Body of pancreas (tissue), 4 donors: ENCODE results near the gene C4orf36. TPM values are rescaled to one million over a fixed set of nuclear protein-coding genes. Genes with fewer than 3 reads are reported as not detected.

Experiments
- ATAC-seq: fragments of 150-250 bp; one replicate; pipeline ENCODE4 v1.9.1; 2016
- DNase-seq, 4 donors: peaks; one replicate each; pipeline ENCODE4 v3.0.0-alpha.2; 2019
- H3K27ac ChIP-seq, 4 donors: fragments of 200-600 bp; sonication (generic); 1 replicate in 3 of 4; 2 replicates in 1 of 4; pipeline versions ENCODE4 v1.5.1 to v1.6.1; 2016 to 2019; ENCODE audit warnings: mild to moderate bottlenecking in 1 of 4, mixed read lengths in 1 of 4, moderate library complexity in 1 of 4
- H3K27me3 ChIP-seq, 2 donors: fragments of 200-600 bp; sonication (generic); one replicate each; pipeline ENCODE4 v1.6.0; 2016; ENCODE audit warnings: mild to moderate bottlenecking in 1 of 2
- H3K36me3 ChIP-seq, 2 donors: fragments of 200-600 bp; sonication (generic); replicated peaks in 1 of 2; 2 replicates each; pipeline ENCODE4 v1.5.1; 2016; ENCODE audit warnings: low read depth in 2 of 2; ENCODE audit not compliant: insufficient read depth in 1 of 2
- H3K4me1 ChIP-seq: fragments of 200-600 bp; sonication (generic); one replicate; pipeline ENCODE4 v1.6.0; 2016
- H3K4me3 ChIP-seq, 2 donors: fragments of 200-600 bp; sonication (generic); 1 replicate in 1 of 2; 2 replicates in 1 of 2; pipeline ENCODE4 v1.5.1; 2016 to 2019
- H3K9me3 ChIP-seq, 3 donors: fragments of 200-600 bp; sonication (generic); 1 replicate in 2 of 3; 2 replicates in 1 of 3; pipeline ENCODE4 v1.5.1; 2016
- CTCF ChIP-seq, 7 experiments: fragments of 450-650 bp in 4 of 7; fragments of 200-600 bp in 3 of 7; sonication (generic) in 3 of 7; IDR thresholded peaks; one replicate each; pipeline ENCODE4 v1.5.1; 2016 to 2019; ENCODE audit warnings: antibody characterized with exemption in 7 of 7
- POLR2A ChIP-seq, 3 donors: fragments of 450-650 bp; IDR thresholded peaks; one replicate each; pipeline ENCODE4 v1.6.1; 2016; ENCODE audit warnings: antibody characterized with exemption in 3 of 3, mild to moderate bottlenecking in 2 of 3
- WGBS, 2 donors: methylation state at CpG; one replicate each; pipeline ENCODE4 v1.1.5; 2017; 5-methylcytosine and 5-hydroxymethylcytosine counted together
- intact Hi-C: fragments of 100-400 bp; cut with DNase I; formaldehyde crosslinking; loops from one replicate; pipeline ENCODE4 v1.15.1; 2023
- total RNA-seq, 2 donors: library from RNA; depleted of rRNA; stranded (reverse); fragments of >200 nt; gene quantifications; one replicate each; pipeline ENCODE4 v1.1.0, GENCODE V29; 2016

C4orf36 gene
- total RNA-seq, 2 donors from 2014 or later, result 1.3 to 3.6 TPM

GRCh38 chr4:86921608-86922252, 29.5 kb upstream of the C4orf36 start:
- Histone ChIP-seq H3K27ac (no peak overlapping the region), H3K36me3 (no peaks in the 10 kb centered on the region), H3K9me3 (no peaks in the 10 kb centered on the region), H3K4me3 (no peak overlapping the region), H3K27me3 (no peaks in the 10 kb centered on the region), H3K4me1 (no peaks in the 10 kb centered on the region)
- DNase-seq (no peak), ATAC-seq (no peak)
- TF ChIP-seq CTCF (IDR thresholded peaks at IDR 0.05) (no peak), POLR2A (IDR thresholded peaks at IDR 0.05) (no peak)
- intact Hi-C loops, result loop anchor here (5.0 kb wide), 2 partner anchors 171 to 316 kb away; no protein-coding TSS in a partner anchor
- WGBS, 2 donors, result 81 to 93% methylated on average over 1 of the region's 1 CpG

- ATAC-seq (no peak), DNase-seq (no peak)
- no peak for TF ChIP-seq CTCF (IDR thresholded peaks at IDR 0.05)
- TF ChIP-seq POLR2A (IDR thresholded peaks at IDR 0.05), result no peak
- H3K27ac ChIP-seq, result no peak overlapping the region
- H3K4me1 ChIP-seq, result no peaks in the 10 kb centered on the region
- intact Hi-C loops, result loop anchor here (5.0 kb wide), 2 partner anchors 173 to 318 kb away; no protein-coding TSS in a partner anchor
- H3K27me3 ChIP-seq, result no peaks in the 10 kb centered on the region
- H3K9me3 ChIP-seq, result no peaks in the 10 kb centered on the region
- no peak overlapping the region for H3K4me3 ChIP-seq
- 87 to 97% methylated on average over 4 of the region's 4 CpGs for WGBS, 2 donors
- no peaks in the 10 kb centered on the region for H3K36me3 ChIP-seq
These were observed 27.5 kb upstream of the C4orf36 start for GRCh38 chr4:86919561-86920223.

GRCh38 chr4:86918539-86919072, 26.4 kb upstream of the C4orf36 start:
- WGBS, 2 donors, result 32 to 54% methylated on average over 3 of the region's 3 CpGs
- ATAC-seq, result no peak

GRCh38 chr4:86917212-86918039, 25.2 kb upstream of the C4orf36 start:
- TF ChIP-seq POLR2A (IDR thresholded peaks at IDR 0.05) (no peak), CTCF (IDR thresholded peaks at IDR 0.05) (no peak)
- DNase-seq (no peak), ATAC-seq (no peak)
- Histone ChIP-seq H3K4me3 (no peak overlapping the region), H3K27me3 (no peaks in the 10 kb centered on the region), H3K4me1 (no peaks in the 10 kb centered on the region), H3K36me3 (no peaks in the 10 kb centered on the region), H3K27ac (no peak overlapping the region), H3K9me3 (no peaks in the 10 kb centered on the region)
- intact Hi-C loops, result no loop called here
- 91% methylated on average over 4 of the region's 4 CpGs for WGBS, 2 donors

More at GRCh38 chr4:86918539-86919072, 26.4 kb upstream of the C4orf36 start:
- peak in 1 of 4 donors; percentile 13 for DNase-seq
- no peaks in the 10 kb centered on the region for H3K27me3 ChIP-seq
- no peak overlapping the region for H3K4me3 ChIP-seq
- H3K9me3 ChIP-seq, result no peaks in the 10 kb centered on the region
- no peaks in the 10 kb centered on the region for H3K36me3 ChIP-seq
- no peak overlapping the region for H3K27ac ChIP-seq
- no peaks in the 10 kb centered on the region for H3K4me1 ChIP-seq
- intact Hi-C loops, result no loop called here
- TF ChIP-seq POLR2A (IDR thresholded peaks at IDR 0.05), result no peak
- no peak for TF ChIP-seq CTCF (IDR thresholded peaks at IDR 0.05)
